Right hindlimb (tissue), 1 donor: ENCODE measurements around the gene ANKRD29.

ENCODE experiments used
- DNase-seq: peaks from one replicate; pipeline ENCODE4 v3.0.0-alpha.2; 2018

Gene ANKRD29

GRCh38 chr18:23612434-23613090 is 50.1 kb downstream of the ANKRD29 start:
- no peak for DNase-seq

- no peak for DNase-seq
Measured at GRCh38 chr18:23609390-23610023, 53.2 kb downstream of the ANKRD29 start.

GRCh38 chr18:23608211-23608610 is 54.5 kb downstream of the ANKRD29 start:
- no peak for DNase-seq

- DNase-seq, result no peak
Measured at GRCh38 chr18:23605941-23606340, 56.8 kb downstream of the ANKRD29 start.

GRCh38 chr18:23599809-23600208 is 62.9 kb downstream of the ANKRD29 start:
- no peak for DNase-seq

GRCh38 chr18:23596183-23596582 is 66.5 kb downstream of the ANKRD29 start:
- DNase-seq, result no peak

- DNase-seq, result no peak
Measured at GRCh38 chr18:23595591-23595990, 67.1 kb downstream of the ANKRD29 start.

GRCh38 chr18:23593720-23594119 is 69.0 kb downstream of the ANKRD29 start:
- DNase-seq, result no peak

- DNase-seq, result no peak
Measured at GRCh38 chr18:23592911-23593310, 69.8 kb downstream of the ANKRD29 start.

GRCh38 chr18:23591011-23591410 is 71.7 kb downstream of the ANKRD29 start:
- no peak for DNase-seq

GRCh38 chr18:23588836-23589560 is 73.7 kb downstream of the ANKRD29 start:
- DNase-seq, result no peak

GRCh38 chr18:23587220-23587642 is 75.5 kb downstream of the ANKRD29 start:
- DNase-seq, result no peak

- DNase-seq, result peak; percentile 96
Measured at GRCh38 chr18:23586249-23587196, 76.2 kb downstream of the ANKRD29 start, which contains the start of gene NPC1. Gene NPC1 (minus strand): TSS chr18:23586506. CDS start chr18:23586343, 163 bp downstream.

GRCh38 chr18:23585897-23586248 is 76.8 kb downstream of the ANKRD29 start:
- no peak for DNase-seq

GRCh38 chr18:23585007-23585871 is 77.5 kb downstream of the ANKRD29 start:
- no peak for DNase-seq

- no peak for DNase-seq
Measured at GRCh38 chr18:23584019-23584983, 78.4 kb downstream of the ANKRD29 start.

- no peak for DNase-seq
Measured at GRCh38 chr18:23583071-23583865, 79.4 kb downstream of the ANKRD29 start.

- DNase-seq, result no peak
Measured at GRCh38 chr18:23580677-23581367, 81.9 kb downstream of the ANKRD29 start.
